HG03442 (cell line): ENCODE results near the gene KRT6A.

ENCODE experiments used
- ATAC-seq: cut with Tn5 transposase; IDR thresholded peaks from one replicate; pipeline ENCODE4 v1.9.1; 2021; ENCODE audit warnings: mild to moderate bottlenecking, moderate library complexity; ENCODE audit not compliant: unreplicated experiment

KRT6A gene

GRCh38 chr12:52438305-52439301 lies 54.5 kb downstream of the KRT6A start:
- ATAC-seq, result no peak

- no peak for ATAC-seq
Measured at GRCh38 chr12:52437508-52437907, 55.5 kb downstream of the KRT6A start.
